Occipital lobe (tissue), 2 donors: ENCODE measurements around the gene ABCA4. TPM values are rescaled to one million over a fixed set of nuclear protein-coding genes. Genes with fewer than 3 reads are reported as not detected.

Source experiments
- DNase-seq: peaks from one replicate; lab custom pipeline; 2025; lab: John Stamatoyannopoulos, UW
- total RNA-seq: library from RNA; depleted of rRNA; stranded (reverse); fragments of >200 nt; gene quantifications from one replicate; pipeline ENCODE4 v1.2.3, GENCODE V29; 2014

Gene ABCA4
- total RNA-seq, 1 donor from 2014 or later: 0.94 TPM

DNA sequence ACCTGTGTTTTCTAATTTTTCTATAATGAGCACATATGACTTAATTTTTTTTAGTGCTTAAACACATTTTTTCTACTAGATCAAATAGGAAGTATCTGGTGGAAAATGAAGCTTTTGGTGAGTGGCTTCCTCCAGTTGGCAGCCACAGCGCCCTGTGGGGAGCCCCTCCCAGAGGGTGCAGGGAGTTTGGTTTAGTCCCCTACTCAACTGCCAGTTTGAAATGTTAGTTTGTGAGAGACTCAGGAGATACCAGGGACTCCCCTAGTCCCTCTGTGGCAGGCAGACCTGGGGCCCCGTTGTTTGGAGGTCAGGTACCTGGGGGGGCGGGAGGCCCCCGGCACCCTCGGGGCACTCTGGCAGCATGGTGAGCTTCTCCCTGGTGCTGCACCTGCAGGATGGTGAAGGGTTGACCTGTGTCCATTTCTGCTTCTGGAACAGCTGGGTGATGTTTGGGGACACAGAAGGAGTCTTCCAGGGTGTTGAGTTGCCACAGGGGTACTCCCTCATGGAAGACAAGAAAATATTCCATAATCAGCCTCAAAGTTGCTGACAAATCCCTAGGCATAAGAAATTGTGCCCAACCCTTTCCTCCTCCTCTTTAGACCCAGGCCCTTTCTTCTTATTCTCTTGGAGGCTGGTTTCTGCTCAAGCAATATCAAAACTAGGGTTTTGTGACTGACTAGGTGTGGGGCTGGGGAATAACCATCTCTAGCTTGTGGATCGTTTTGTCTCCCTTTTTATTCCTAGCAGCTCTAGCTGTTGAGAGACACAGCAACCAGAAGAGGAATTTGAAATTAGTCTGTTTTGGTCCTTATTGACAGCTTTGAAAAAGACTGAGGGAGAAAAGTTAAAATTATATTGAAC, 91.6 kb downstream of the ABCA4 start:
- DNase-seq: no peak

DNA sequence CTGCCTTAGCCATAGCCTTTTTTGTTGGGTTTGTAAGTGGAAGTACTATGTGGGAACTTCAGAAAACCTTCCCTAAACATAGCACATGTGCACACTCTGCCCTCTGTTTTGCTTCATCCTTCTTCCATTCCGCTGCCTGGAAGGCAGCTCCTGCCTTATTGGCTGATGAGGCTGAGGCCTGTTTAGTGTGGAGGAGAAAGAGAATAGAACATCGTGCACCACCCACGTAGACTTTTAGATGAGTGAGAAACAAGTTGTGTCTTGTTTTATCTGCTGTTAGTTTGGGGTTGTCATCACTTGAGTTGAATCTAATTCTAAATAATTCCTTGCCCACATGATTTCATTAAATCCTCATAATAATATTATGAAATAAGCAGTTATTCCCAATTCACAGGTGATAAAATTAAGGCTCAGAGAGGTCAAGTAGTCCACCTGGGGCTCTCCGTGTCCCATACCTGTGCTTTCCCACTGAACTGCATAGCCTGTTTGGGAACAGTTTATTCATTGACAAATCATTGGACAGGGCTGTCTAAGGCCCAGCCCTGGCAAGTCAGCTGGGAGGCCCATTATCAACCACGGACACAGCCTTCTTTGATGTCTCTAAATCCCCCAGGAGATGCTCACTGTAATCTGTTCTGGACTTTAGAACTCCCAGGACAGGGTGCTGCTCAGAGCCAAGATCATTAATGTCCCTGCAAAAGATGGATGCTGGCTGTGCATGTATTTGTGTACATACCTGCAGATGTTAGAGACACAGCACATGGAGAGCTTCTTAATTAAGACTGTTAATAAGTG, 93.0 kb downstream of the ABCA4 start:
- DNase-seq: no peak

DNA sequence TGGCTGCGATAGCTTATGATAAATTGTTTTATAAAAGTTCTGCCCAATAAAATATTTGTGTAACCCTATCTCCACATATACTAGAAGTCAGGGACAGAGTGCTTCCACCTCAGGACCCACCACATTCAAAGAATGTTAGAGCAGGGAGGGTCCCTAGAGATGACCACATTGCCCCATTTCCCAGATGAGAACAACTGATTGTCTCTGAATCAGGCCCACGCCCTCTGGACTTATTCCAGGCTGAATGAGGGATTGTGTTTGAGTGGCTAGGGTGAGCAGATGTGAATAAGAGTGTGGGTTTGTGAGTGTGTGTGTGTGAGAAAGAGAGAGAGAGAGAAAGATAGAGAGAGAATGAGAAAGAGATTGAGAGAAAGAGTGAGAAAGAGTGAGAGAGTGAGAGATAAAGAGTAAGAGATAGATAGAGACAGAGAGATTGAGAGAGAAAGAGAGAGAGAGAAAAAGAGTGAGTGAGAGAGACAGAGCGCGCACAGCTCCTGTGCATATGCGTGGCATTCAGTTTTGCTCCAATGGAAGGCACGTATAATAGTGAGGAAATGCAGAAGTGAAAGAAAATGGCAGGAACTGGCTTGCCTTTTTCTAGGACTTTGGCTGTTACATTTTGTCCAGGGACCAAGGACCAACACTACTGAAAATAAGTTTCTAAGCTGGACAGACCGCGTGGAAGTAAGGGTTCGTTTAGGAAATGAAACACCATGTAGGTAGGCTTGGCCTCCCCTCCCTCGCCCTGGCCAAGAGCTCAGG, 94.1 kb downstream of the ABCA4 start:
- DNase-seq: no peak

GRCh38 chr1:94025383-94026340, 95.3 kb downstream of the ABCA4 start:
- DNase-seq: peak; percentile 20

- no peak for DNase-seq
Measured at GRCh38 chr1:94024104-94024792, 96.7 kb downstream of the ABCA4 start.

DNA sequence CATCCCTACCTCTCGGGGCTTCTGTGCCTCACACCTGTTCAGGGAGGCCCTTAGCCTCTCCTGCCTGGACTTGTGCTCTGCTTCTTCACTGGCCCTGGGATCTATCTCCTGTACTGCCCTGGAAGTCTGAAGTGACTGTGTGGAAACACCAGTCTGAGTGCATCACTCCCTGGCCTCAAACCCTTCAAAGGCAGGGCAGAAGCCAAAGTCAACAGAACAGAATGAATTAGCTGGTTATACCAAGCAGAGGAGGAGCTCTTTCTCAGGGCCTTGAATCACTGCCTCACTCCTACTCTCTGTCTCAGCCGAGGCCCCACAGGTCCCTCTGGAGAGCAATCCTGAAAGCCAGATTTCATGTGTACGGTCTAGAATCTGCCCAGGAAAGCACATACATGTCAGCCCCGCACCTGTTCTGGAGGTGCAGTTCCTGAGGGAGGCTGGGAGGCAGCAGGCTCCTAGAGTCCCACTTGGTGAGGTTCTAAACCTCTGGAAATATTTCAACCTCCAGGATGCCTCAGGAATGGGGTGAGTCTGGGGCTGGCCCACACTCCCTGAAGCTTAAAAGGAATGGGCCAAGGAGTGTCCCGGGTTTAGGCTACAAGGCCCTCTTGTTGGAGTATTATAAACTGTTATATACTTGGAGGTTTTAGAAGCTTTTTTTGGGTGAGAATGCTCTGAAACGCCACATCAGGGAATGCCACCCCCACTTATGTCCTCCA, 98.3 kb downstream of the ABCA4 start:
- DNase-seq: no peak

DNA sequence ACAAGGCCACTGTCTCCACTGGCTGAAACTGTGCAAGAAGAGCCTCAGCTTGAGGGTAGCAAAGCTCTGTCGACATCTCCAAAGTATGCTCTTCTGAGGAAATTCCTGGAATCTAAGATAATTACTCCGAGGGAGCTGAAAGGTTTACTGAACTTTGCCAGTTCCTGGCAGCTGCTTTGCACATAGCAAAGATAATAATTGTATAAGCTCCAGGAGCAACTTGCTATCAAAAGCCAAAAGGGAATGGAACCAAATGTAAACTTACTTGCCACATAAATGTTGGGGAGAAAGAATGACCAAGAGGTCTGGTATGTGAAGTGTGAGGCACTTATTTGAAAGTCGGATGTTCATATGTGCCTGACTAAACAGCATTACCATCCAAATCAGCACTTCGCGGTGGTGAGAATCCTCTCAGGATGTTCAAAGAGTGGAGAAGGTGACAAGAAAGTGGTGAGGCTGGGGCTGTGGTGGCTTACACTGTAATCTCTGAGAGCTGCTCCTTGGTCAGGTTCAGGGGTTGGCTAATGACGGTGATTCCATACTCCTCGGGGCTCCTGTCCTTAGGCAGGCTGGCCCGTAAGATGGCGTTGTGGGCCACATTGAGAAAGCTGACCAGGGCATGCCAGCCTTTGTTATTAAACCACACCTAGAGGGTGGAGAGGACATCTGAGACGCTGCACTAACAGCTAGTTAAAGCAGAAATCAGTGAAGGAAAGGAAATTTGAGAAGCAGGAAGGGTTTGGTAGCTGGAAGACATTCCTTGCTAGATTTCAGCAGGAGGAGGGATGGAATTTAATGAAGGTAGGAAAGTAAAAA, 100.0 kb downstream of the ABCA4 start:
- no peak for DNase-seq

GRCh38 chr1:94019327-94019726, 101.6 kb downstream of the ABCA4 start:
- no peak for DNase-seq

DNA sequence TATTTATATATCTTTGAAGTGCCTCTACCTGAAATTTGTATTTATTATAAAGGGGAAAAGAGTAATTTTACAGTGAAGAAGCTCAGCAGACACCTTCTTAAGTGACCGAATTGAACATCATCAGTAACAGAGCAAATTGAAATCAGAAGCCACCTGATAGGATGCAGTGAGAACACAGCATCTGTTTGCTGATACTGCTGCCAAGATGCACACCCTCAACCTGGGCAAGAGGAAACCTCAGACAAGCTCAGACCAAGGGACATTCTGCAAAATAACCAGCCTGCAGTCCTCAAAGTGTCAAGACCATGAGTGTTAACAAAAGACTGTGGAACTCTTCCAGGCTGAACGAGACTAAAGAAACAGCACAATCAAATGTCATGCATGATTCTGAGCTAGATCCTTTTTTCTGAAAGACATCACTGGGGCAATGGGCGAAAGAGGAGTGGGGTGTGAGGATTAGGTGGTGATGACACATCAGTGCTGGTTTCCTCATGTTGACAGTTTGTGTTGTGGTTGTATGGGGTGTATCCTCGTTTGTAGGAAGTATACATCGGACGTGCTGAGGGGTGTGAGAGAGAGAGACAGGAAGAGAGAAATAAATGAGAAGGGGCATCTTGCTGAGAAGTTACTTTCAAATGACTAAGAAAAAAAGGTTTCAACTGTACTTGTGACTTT, 103.7 kb downstream of the ABCA4 start:
- no peak for DNase-seq

- DNase-seq: no peak
Measured at GRCh38 chr1:94015489-94015817, 105.5 kb downstream of the ABCA4 start.

DNA sequence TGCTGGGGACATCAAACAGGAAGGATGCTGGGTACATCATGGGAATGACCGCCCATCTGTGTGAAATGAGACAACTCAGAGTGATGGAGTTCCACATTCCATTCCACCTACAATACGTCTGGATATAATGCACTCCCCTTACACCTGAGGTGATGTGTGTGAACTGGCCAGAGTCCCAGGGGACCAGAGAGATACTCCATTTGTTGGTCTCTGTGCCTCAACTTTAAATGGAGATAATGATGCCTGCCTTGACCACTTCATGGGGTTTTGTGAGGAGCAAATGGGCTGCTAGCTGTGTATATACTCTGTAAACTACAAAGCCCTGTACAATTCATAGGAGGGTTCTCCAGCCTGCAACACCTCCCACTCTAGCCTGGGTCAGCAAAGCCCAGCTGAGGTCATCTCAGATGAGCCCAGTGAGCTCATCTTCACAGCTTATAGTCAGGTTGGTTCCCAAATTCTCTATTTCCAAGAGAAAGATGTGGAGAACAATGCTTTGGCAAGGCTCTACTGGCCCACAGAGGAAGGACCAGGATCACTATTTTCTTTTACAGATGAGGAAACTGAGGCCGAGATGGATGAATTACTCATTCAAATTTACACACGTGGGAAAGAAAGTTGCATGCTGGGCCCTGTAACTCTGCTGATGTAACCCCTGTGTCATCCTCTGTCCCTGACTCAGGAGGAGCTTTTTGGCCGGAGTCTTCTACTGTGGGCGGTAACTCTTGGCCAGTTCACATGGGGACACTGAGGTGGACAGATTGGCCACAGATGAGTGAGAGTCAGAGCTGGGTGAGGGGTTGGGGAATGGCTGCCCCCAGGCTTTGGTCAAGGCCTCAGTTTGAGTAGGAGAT, 106.1 kb downstream of the ABCA4 start:
- DNase-seq: no peak

GRCh38 chr1:94014087-94014486, 106.9 kb downstream of the ABCA4 start:
- no peak for DNase-seq

DNA sequence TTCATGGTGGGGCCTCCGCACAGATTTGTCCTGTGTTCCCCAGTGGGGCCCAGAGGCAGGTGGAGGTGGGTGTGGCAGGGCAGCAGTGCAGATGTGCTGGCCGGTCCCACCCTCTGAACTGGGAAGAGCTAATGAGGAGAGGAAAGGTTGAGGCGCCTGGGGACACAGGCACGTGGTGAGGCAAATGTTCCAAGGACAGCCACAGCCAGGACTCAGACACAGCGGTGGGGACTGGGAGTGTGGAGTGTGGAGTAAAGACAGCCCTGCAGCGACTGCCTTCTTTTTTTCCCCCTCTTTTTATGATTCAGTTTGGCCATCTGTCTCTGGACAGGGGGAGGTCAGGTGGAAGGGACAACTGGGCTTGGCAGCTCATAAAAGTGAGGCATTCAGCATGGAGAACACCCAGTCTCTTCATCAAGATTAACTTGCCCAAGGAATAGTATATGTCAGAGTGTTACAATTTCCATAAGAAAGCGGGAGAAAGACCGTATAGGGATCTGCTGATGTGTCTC, 107.5 kb downstream of the ABCA4 start:
- no peak for DNase-seq

DNA sequence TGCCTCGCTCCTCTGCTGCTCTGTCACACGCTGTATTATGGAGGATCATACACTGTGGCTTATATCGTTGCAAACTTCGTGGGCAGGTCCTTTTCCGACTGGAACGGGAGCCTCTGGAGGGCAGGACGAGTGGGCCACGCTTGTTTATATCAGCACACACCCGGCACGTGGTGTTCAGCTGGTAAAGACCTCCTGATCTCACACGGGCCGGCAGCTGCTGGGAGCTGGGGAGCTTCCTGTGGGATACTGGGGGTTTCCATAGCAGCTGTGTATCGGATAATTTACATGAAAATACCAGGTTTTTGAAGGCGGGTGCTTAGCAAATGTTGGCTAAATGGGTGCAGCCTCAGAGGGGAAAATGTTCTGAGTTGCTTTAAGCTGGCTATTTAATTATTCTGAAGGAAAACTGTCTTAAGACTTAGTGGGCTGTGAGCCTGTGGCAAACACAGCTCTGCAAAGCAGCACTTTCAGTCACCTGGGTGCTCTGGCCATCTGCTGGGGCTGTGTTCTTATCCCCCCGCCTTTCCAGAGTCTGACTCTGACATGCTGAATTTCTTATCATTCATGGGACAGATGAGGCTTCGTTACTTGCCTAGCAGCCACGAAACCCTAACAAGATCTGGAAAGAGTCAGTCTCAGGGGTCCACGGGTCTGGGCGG, 108.1 kb downstream of the ABCA4 start:
- DNase-seq: no peak

DNA sequence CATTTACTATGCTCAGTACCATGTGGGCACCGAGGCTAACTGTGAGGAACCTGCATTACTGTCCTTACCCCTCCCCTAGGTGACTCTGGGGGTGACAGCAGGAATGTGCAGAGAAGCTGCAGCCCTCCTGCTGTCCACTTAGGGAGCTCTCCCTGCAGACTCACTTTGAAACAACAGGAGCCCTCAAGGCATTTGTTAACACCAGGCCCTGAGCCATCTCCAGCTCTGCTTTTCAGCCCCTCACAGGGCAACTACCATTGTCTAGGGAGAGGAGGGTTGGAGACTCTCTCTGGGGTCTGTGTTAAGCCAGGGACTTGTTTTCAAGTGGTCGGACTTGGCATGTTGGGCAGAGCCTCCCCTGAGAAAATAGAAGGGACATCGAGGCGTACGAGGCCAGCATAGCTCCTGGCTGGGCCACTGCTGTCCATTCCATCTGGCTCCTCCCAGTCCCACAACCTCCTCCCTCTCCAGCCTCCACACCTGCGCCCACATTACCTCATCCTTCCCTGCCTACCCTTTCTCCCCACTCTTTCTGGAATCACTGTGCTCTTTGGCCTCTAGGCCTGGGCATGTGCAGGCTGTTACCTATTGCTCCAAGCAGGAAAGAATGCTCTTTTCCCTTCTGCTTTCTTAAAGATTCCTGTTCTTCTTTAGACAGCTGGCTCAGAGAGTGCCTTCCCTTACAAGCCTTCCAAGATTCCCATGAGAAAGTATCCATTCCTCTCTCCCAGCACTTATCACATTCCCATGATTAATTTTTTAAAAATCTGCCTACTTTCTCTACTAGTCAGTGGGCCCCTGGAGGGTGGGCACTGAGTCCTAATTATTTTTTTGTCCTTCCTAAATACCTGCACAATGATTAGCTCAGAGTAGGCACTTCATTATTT, 109.0 kb downstream of the ABCA4 start:
- DNase-seq: no peak
